GM19438 (cell line): ENCODE measurements around the gene SAP25.
"Not testable (repeated sequence)": the region's sequence is repeated elsewhere in the genome, so short reads cannot be mapped to it uniquely, and the experiment has no call there.

Source experiments
- ATAC-seq: cut with Tn5 transposase; IDR thresholded peaks from one replicate; pipeline ENCODE4 v1.9.1; 2021; ENCODE audit warnings: low read depth; ENCODE audit not compliant: unreplicated experiment

SAP25 gene

GRCh38 chr7:100577103-100577502, 3.4 kb upstream of the SAP25 start:
- ATAC-seq: no peak

- no peak for ATAC-seq
Measured at GRCh38 chr7:100576384-100576993, 2.8 kb upstream of the SAP25 start.

DNA sequence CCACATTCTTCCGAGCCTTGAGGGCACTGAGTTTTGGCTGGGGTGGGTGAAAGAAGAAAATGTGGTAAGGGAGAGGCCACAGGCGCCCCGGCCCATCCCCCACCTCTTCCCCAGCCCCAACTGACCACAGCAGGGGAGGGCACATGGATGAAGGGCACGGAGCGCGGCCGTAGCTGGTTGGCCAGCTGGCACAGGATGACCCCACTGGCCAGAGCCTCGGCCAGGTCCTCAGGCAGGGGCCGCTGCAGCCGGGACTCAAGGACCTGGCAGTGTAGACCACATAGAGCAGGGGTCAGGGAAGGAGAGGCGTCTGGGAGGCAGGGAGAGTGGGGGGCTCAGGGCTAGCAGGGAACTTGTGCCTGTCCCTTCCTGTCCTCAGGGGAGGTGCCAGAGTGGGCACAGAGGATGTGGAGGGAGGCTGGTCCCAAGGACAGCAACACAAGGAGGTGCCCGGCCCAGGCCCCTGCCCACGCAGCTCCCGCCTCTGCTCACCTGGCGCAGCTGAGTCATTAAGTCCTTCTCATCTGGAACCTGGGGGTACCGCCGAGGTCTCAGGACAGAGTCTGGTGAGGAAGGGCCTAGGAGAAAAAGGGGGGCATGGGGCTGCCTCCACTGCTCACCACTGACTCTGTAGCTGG, 2.2 kb upstream of the SAP25 start:
- ATAC-seq: no peak

DNA sequence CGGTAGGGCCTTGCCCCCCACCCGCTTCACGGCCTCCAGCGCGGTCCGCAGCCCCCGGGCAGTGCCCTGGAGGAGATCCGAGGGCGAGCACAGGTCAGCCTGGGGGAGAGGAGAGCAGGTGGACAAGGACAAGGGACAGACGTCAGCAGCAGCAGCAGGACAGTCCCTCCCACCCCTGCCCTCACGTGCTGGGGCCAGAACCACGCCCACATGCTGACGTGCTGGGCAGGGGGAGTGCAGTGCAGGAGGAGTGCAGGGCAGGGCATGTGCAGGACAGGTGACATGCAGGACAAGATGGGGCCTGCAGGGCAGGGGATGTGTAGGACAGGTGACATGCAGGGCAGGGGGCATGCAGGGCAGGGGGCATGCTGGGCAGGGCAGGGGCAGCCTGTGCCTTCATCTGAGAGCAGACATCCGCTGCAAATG, 1.5 kb upstream of the SAP25 start:
- no peak for ATAC-seq

GRCh38 chr7:100574362-100575205, 884 bp upstream of the SAP25 start:
- no peak for ATAC-seq

- no peak for ATAC-seq
Measured at GRCh38 chr7:100572949-100573675, 588 bp downstream of the SAP25 start.

DNA sequence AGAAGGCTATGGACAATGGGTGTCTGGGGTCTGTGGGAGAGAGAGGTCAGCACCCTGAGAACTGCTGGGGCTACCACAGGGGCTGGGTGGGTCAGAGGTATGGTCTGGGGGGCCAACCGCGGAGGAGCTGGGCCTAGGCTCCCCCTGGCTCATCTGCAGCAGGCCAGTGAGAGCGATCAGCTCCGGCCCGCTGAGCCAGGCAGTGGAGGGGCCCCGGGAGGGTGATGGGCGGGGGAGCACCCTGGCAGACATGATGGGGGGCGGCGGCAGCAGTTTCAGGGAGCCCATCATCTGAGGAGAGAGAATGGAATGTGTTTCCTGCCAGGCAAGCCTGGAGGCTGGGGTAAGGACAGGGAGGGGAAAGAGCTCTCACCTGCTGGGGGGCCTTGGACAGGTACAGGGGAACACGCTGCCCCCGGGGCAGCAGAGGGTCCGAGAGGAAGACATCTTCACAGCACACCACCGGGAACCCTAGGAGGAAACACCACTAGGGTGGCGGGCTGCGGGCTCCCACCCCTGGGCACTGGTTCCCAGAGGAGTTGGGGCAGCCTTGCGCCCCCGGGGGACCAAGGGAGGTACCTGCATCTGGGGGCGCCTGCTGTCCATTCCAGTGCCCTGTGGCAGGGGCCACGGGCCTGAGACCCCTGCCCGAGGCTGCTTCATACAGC, 1.3 kb downstream of the SAP25 start:
- no peak for ATAC-seq

GRCh38 chr7:100571829-100572116, 1.9 kb downstream of the SAP25 start:
- ATAC-seq: no peak

DNA sequence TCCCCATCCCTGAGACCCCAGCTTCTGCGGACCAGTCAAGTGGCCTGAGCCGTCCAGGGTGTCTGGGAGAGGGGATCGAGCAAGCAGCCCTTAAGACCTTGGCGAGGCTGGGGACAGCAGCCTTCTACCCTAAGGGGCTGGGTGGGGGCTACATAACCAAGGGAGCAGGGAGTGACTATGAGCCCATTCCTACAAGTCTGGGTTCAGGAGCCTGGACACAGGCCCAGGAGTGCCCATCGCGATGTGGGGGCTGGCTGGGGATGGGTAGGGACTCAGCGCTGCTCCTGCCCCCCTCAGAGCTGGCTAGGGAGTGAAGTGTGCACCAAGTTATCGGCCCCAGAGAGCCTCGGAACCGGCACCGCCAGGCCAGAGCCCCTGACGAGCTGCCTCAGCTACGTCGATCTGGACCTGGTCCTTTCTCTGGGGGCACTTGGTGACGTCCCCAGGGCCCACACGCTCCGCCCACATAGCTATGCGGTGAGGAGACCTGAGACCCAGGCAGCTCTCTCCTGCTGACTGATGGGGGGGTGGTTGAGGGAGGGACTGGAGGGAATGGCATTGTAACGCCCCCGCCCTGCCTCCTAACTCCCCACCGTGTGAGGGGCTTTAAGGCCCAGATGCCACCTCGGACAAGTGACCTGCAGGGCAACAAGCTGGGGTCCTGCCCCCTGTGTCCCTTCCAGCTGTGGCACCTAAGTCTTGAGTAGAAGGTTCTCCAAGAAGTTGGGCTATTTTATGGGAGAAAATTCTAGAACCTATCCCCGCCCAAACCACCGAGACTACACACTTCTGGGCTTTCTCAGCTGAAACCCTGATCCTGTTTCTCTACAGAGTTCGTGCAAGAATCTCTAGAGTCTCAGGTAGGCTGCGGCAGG, 2.5 kb downstream of the SAP25 start:
- ATAC-seq: no peak

- no peak for ATAC-seq
Measured at GRCh38 chr7:100568896-100569844, 4.5 kb downstream of the SAP25 start.

DNA sequence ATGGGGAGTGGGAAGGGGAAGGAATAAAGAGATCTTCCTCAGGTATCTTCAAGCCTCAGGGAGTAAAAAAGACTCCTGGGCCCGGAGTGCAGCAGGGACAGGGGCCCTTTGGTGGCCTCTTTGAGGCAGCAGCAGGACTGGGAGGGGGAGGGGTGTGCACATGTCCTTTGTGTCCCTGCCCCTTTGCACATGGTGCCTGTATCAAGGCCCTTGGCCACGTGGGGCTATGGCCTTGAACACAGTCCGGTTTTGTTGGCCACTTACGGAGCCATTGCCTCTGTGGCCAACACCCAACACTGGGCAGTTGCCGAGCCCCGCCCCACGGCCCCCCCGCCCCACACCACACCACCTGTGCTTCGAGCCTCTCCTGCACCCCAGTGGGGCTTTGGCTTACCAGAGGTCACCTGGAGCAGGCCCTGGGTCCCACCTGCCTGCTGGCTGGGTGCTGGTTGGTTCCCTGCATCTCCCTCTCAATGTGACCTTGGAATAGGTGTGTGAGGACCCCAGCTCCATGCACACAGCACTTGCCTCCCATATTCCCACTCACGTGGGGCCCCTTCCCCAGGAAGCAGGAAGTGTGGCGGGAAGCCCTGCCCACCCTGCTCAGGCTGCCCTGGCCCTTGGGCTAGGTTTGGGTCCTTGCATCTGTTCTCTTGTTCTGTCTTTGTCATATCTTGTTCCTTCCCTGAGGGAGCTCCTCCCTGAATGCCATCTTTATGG, 5.4 kb downstream of the SAP25 start:
- ATAC-seq: no peak

- no peak for ATAC-seq
Measured at GRCh38 chr7:100567751-100568175, 5.9 kb downstream of the SAP25 start.

- no peak for ATAC-seq
Measured at GRCh38 chr7:100567031-100567730, 6.5 kb downstream of the SAP25 start.

- no peak for ATAC-seq
Measured at GRCh38 chr7:100566018-100566531, 7.6 kb downstream of the SAP25 start.

GRCh38 chr7:100565133-100565571, 8.5 kb downstream of the SAP25 start:
- ATAC-seq: no peak

GRCh38 chr7:100564405-100564804, 9.3 kb downstream of the SAP25 start:
- ATAC-seq: not testable (repeated sequence)

DNA sequence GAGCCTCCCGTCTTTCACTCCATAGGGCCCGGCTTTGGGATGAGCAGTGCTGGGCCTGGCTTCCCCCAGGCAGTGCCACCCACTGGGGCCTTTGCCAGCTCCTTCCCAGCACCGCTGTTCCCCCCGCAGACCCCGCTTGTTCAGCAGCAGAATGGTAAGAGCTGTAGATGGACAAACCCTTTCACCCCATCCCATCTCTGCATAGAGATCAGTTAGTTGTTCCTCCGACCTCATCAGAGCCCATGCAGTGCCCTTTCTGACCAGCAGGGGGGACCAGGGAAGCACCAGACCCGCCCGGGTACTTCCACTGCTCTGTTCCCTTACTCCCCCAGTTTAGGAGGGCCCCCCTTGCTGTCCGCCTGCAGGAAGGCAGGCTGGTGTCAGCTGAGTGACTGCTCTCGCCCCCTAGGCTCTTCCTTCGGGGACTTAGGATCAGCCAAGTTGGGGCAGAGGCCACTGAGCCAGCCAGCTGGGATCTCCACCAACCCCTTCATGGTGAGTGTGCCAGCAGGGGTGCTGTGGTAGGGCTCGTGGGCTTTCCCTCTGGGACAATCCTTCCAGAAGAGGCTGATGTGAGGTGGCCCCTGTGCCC, 9.8 kb downstream of the SAP25 start:
- ATAC-seq: peak; percentile 58
